Kidney (tissue), 14 donors: ENCODE measurements around the gene ATP6V0E1. TPM values are rescaled to one million over a fixed set of nuclear protein-coding genes. Genes with fewer than 3 reads are reported as not detected.

Experiments used
- DNase-seq, 5 donors: peaks; one replicate each; pipeline ENCODE4 v3.0.0-alpha.2; 2013 to 2020
- FAIRE-seq: peaks from 2 replicates; lab custom pipeline; 2012; peaks lifted over from hg19 to GRCh38; lab: Jason Lieb, UNC
- H3K27ac ChIP-seq, 2 donors: one replicate each; pipeline ENCODE4 v1.7.0; 2013; ENCODE audit warnings: low read depth in 2 of 2, low read length in 2 of 2, inconsistent platforms in 1 of 2
- H3K27me3 ChIP-seq: one replicate; pipeline ENCODE4 v1.7.1; 2013; ENCODE audit warnings: low read length, inconsistent platforms; ENCODE audit not compliant: control insufficient read depth, insufficient read depth
- H3K36me3 ChIP-seq, 3 donors: one replicate each; pipeline versions ENCODE4 v1.7.0 to v1.7.1; 2013; ENCODE audit warnings: low read length in 3 of 3, control low read depth in 1 of 3, inconsistent platforms in 1 of 3; ENCODE audit not compliant: insufficient read depth in 3 of 3, control insufficient read depth in 2 of 3
- H3K4me1 ChIP-seq, 3 donors: one replicate each; pipeline versions ENCODE4 v1.7.0 to v1.7.1; 2013; ENCODE audit warnings: low read length in 3 of 3, inconsistent platforms in 1 of 3, low read depth in 1 of 3; ENCODE audit not compliant: control insufficient read depth in 2 of 3, insufficient read depth in 2 of 3
- H3K4me3 ChIP-seq, 3 donors: one replicate each; pipeline versions ENCODE4 v1.7.0 to v1.8.1; 2013; ENCODE audit warnings: low read length in 3 of 3, control low read depth in 1 of 3, inconsistent platforms in 1 of 3
- H3K9ac ChIP-seq, 3 donors: one replicate each; pipeline versions ENCODE4 v1.7.0 to v1.7.1; 2013; ENCODE audit warnings: low read length in 3 of 3, control low read depth in 1 of 3, inconsistent platforms in 1 of 3
- H3K9me3 ChIP-seq, 3 donors: one replicate each; pipeline versions ENCODE4 v1.7.0 to v1.7.1; 2013; ENCODE audit warnings: low read length in 3 of 3, control low read depth in 1 of 3, inconsistent platforms in 1 of 3; ENCODE audit not compliant: control insufficient read depth in 2 of 3, insufficient read depth in 1 of 3
- intact Hi-C: fragments of 100-400 bp; cut with DNase I; formaldehyde crosslinking; loops from one replicate; pipeline ENCODE4 v1.11.1; 2022
- polyA plus RNA-seq: library from polyadenylated mRNA; stranded (reverse); fragments of 350-450 nt; fragmentation: Illumina TruSeq; extraction: RNeasy Lipid Tissue Mini Kit (QIAGEN cat#74804); gene quantifications from one replicate; pipeline ENCODE4 v1.2.3, GENCODE V29; 2014; ENCODE audit warnings: low read depth, low replicate concordance; ENCODE audit not compliant: insufficient read depth
- total RNA-seq: library from RNA; stranded (reverse); fragmentation: NEBNext Ultra II Directional; extraction: Animal tissue kit (Norgen Biotek cat#: 25700); gene quantifications from one replicate; pipeline ENCODE4 v1.2.1, GENCODE V29; 2021
- TF ChIP-seq, protein P1 (sequence below): IDR thresholded peaks from 3 replicates; pipeline ENCODE4 v1.5.1; 2012; ENCODE audit warnings: mild to moderate bottlenecking, moderate library complexity, borderline replicate concordance; ENCODE audit not compliant: insufficient read depth; ENCODE audit errors: extremely low read depth
- donor health status: control.
- donor health status: control.
- donor health status: control.
- donor health status: control.
- donor health status: control.
- donor health status: DM: yes; HTN: yes; CAD: no.
- donor health status: Normal renal cell carcinoma (clear cell type).

The ATP6V0E1 gene
- total and polyA plus RNA-seq, 2 donors from 2014 or later, result 352 to 804 TPM

DNA sequence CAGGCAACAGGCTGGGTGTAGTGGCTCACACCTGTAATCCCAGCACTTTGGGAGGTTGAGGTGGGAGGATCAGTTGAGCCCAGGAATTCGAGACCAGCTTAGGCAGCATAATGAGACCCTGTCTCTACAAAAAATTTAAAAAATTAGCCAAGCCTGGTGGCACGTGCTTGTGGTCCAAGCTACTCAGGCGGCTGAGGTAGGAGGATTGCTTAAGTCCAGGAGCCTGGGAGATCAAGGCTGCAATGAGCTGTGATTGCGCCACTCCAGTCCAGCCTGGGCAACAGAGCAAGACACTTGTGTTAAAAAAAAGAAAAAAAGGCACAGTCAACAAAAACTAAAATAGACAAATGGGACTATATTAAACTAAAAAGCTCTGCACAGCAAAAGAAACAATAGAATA is 29.3 kb downstream of the ATP6V0E1 start:
- Histone ChIP-seq H3K4me1 (peaks cover 0 to 19% (median 13%) of the 10 kb centered on the region in 3 donors), H3K36me3 (no peaks in the 10 kb centered on the region), H3K9me3 (no peaks in the 10 kb centered on the region), H3K27ac (no peak overlapping the region), H3K9ac (no peak overlapping the region), H3K27me3 (no peaks in the 10 kb centered on the region), H3K4me3 (no peak overlapping the region)
- DNase-seq, result no peak
- FAIRE-seq, result no peak
- TF ChIP-seq, protein P1, sequence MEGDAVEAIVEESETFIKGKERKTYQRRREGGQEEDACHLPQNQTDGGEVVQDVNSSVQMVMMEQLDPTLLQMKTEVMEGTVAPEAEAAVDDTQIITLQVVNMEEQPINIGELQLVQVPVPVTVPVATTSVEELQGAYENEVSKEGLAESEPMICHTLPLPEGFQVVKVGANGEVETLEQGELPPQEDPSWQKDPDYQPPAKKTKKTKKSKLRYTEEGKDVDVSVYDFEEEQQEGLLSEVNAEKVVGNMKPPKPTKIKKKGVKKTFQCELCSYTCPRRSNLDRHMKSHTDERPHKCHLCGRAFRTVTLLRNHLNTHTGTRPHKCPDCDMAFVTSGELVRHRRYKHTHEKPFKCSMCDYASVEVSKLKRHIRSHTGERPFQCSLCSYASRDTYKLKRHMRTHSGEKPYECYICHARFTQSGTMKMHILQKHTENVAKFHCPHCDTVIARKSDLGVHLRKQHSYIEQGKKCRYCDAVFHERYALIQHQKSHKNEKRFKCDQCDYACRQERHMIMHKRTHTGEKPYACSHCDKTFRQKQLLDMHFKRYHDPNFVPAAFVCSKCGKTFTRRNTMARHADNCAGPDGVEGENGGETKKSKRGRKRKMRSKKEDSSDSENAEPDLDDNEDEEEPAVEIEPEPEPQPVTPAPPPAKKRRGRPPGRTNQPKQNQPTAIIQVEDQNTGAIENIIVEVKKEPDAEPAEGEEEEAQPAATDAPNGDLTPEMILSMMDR, result no peak
- intact Hi-C loops, result no loop called here

DNA sequence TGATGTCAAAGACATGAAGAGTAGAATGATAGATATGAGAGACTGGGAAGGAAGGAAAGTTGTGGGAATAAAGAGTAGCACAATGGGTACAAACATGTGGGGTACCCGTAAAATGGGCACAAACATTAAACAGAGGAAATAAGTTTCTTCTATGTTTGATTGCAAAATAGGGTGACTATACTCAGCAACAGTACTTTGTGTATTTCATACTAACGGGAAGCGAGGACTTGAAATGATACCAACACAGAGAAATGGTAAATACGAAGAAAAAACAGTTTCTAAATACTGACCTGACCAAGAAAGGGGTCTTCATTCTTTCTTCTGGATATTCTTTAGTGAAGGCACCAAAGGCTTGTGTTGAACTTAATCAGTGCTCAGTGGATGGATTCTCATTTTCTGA is 31.1 kb downstream of the ATP6V0E1 start:
- Histone ChIP-seq H3K27ac (peak overlapping the region in 1 of 2 donors; percentile 45), H3K4me1 (peaks cover 0 to 20% (median 13%) of the 10 kb centered on the region in 3 donors)

DNA sequence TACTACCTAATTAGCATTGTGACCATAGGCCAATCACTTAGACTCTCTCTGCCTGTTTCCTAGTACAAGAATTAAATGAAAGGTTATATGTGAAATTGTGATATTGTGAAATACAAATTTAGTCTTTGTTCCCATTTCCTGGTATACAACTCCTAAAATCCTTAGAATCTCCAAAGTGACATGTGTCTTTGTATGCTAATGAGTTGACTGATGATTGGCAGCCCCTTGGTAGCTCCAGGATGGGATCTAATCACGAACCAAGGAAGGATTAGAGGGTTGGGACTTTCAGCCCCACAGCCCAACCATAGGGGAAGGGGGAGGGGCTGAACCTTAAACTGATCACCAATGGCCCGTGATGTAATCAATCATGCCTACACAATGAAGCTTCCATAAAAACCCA is 31.6 kb downstream of the ATP6V0E1 start:
- TF ChIP-seq, protein P1, result no peak
- peaks cover 0 to 18% (median 13%) of the 10 kb centered on the region in 3 donors for H3K4me1 ChIP-seq
- H3K27ac ChIP-seq, result peak overlapping the region; percentile 75 to 91
- H3K9ac ChIP-seq, result no peak overlapping the region
- H3K27me3 ChIP-seq, result no peaks in the 10 kb centered on the region
- H3K9me3 ChIP-seq, result no peaks in the 10 kb centered on the region
- DNase-seq (no peak), FAIRE-seq (no peak)
- no peak overlapping the region for H3K4me3 ChIP-seq
- H3K36me3 ChIP-seq, result peaks cover 0 to 7% (median 0%) of the 10 kb centered on the region in 3 donors
- intact Hi-C loops, result no loop called here

More for the DNA sequence above, 31.1 kb downstream of the ATP6V0E1 start:
- TF ChIP-seq, protein P1, result no peak
- FAIRE-seq (no peak), DNase-seq (no peak)
- peaks cover 0 to 2% (median 0%) of the 10 kb centered on the region in 3 donors for H3K36me3 ChIP-seq
- no peaks in the 10 kb centered on the region for H3K27me3 ChIP-seq
- H3K9ac ChIP-seq, result no peak overlapping the region
- intact Hi-C loops, result no loop called here
- no peak overlapping the region for H3K4me3 ChIP-seq
- H3K9me3 ChIP-seq, result no peaks in the 10 kb centered on the region
